ENCODE results near the gene KCNK7.

Gene KCNK7

DNA sequence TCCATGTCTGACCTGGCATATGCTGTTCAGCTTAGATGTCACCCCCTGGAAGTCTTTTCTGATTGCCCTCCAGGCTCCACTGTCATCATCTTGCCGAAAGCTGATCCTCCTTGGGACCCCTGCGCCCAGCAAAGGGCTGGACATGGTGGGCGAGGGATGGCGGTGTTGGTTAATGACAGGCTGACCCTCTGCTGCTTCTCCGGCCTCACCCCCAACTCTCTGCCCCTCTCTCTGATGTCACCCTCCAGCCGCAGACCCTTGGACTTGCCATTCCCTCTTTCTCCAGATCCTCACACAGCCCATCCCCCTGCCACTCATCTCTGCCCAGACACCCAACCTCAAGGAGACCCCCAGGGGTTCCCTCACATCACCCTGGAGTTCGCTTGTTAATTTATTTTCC lies 17.5 kb downstream of the KCNK7 start:
- H3K9me3 ChIP-seq: no peaks in the 10 kb centered on the region
- H3K27me3 ChIP-seq: no peaks in the 10 kb centered on the region
- H3K4me1 ChIP-seq (ENCODE audit: control insufficient read depth in 1 of 2, insufficient read depth in 1 of 2, low read depth in 1 of 2, low read length in 1 of 2): peaks cover 55 to 60% of the 10 kb centered on the region in 2 experiments
- no peak for TF ChIP-seq CTCF (IDR thresholded peaks at IDR 0.05)
- H3K27ac ChIP-seq: peak overlapping the region; percentile 95
- H3K36me3 ChIP-seq: peaks cover 60% of the 10 kb centered on the region
- H3K4me3 ChIP-seq (ENCODE audit: low read depth in 1 of 2, low read length in 1 of 2): peak overlapping the region; percentile 76 to 99

GRCh38 chr11:65577756-65578109 lies 17.9 kb downstream of the KCNK7 start:
- no peak for TF ChIP-seq CTCF (IDR thresholded peaks at IDR 0.05)
- Histone ChIP-seq H3K4me3 (ENCODE audit: low read depth in 1 of 2, low read length in 1 of 2) (peak overlapping the region; percentile 76 to 99), H3K4me1 (ENCODE audit: control insufficient read depth in 1 of 2, insufficient read depth in 1 of 2, low read depth in 1 of 2, low read length in 1 of 2) (peaks cover 58 to 63% of the 10 kb centered on the region in 2 experiments), H3K27me3 (no peaks in the 10 kb centered on the region), H3K27ac (peak overlapping the region; percentile 95), H3K9me3 (no peaks in the 10 kb centered on the region), H3K36me3 (peaks cover 56% of the 10 kb centered on the region)

DNA sequence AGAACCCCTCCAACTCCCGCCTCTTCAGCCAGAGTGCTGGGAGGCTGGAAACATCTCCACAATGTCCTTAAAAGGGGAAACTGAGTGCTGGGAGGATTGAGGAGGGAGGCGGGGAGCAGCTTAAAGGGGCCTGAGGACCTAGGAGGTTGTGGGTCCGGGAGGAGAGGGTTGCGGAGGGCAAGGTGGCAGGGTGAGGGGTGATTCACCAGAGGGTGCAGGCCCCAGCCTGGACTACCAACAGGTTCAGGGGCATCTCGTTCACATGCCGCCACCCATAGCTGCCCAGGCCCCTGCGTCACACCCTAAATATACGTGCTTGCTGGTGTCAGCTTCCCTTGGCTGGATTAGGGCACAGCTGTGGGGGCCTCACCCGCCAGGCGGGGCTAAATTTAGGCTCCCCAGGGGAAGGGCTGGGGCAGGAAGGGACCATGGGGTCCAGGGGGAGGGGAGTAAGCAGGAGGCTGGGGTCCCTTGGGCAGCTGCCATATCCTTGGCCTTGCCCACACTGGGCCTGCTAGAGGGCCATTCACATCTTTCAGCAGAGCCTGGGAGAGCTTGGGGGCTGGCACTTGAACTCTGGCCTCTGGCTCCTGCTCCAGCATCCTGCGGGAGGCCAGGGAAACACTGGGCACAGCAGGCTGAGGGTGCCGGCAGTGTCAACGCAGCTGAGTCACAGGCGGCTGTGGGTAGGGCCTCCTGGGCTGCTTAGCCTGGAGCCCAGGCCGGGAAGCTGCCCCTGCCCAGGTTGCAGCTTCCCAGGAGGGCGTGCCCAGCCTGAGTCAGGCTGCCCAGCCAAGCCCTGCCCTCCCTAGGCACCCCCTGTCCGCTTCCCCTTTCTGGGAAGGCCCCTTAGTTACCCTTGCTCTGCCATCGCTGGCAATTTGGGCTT lies 18.5 kb downstream of the KCNK7 start:
- TF ChIP-seq CTCF (IDR thresholded peaks at IDR 0.05): no peak
- no peaks in the 10 kb centered on the region for H3K27me3 ChIP-seq
- H3K4me3 ChIP-seq (ENCODE audit: low read depth in 1 of 2, low read length in 1 of 2): peak overlapping the region; percentile 76 to 99
- H3K27ac ChIP-seq: peak overlapping the region; percentile 95
- H3K9me3 ChIP-seq: no peaks in the 10 kb centered on the region
- H3K4me1 ChIP-seq (ENCODE audit: control insufficient read depth in 1 of 2, insufficient read depth in 1 of 2, low read depth in 1 of 2, low read length in 1 of 2): peaks cover 60 to 63% of the 10 kb centered on the region in 2 experiments
- H3K36me3 ChIP-seq: peaks cover 52% of the 10 kb centered on the region

GRCh38 chr11:65576232-65576866 lies 19.3 kb downstream of the KCNK7 start:
- H3K27me3 ChIP-seq: no peaks in the 10 kb centered on the region
- TF ChIP-seq CTCF (IDR thresholded peaks at IDR 0.05): no peak
- H3K27ac ChIP-seq: peak overlapping the region; percentile 95
- peaks cover 44% of the 10 kb centered on the region for H3K36me3 ChIP-seq
- no peaks in the 10 kb centered on the region for H3K9me3 ChIP-seq
- H3K4me1 ChIP-seq (ENCODE audit: control insufficient read depth in 1 of 2, insufficient read depth in 1 of 2, low read depth in 1 of 2, low read length in 1 of 2): peaks cover 68 to 71% of the 10 kb centered on the region in 2 experiments
- H3K4me3 ChIP-seq (ENCODE audit: low read depth in 1 of 2, low read length in 1 of 2): peak overlapping the region; percentile 76 to 99

DNA sequence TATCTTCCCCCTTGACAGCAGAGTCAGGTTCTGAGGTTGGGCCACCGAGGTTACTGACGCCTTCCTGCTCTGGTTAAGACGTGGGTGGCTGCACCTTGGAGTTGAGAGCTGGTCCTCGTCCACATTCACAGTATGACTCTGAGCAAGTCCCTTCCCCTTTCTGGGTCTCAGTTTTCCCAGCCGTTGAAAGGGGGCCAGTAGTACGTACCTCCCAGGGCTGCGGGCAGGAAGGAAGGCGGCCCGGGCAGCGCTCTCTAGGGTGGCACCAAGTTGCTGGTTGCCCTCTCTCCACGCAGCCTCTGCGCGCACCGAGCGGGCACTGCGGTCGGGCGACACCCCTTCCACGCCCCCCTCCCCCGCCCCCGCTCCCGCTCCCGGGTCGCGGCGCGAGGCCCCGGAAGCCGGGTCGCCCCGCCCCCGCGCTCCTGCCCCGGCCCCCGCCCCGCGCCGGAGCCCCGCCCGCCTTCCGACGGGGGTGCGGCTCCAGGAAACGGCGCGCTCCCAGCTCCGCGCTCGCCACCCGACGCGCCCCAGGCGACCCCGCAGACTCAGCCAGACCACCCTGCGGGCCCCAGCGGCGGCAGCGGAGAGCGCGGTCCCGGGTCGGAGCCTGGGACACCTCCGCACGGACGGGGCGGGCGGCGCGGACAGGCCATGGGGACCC lies 19.9 kb downstream of the KCNK7 start, which contains the start of gene EHBP1L1:
Gene EHBP1L1 (plus strand): TSS at position 486 of the 664 bp plus-strand sequence. CDS start 250 bp downstream, outside the sequence.
- H3K36me3 ChIP-seq: peaks cover 37% of the 10 kb centered on the region
- no peaks in the 10 kb centered on the region for H3K9me3 ChIP-seq
- peak within 1 kb of the TSS; percentile 95 for H3K27ac ChIP-seq
- TF ChIP-seq CTCF (IDR thresholded peaks at IDR 0.05): no peak
- peaks cover 74 to 77% of the 10 kb centered on the region in 2 experiments for H3K4me1 ChIP-seq (ENCODE audit: control insufficient read depth in 1 of 2, insufficient read depth in 1 of 2, low read depth in 1 of 2, low read length in 1 of 2)
- no peaks in the 10 kb centered on the region for H3K27me3 ChIP-seq
- peak within 1 kb of the TSS; percentile 76 to 99 for H3K4me3 ChIP-seq (ENCODE audit: low read depth in 1 of 2, low read length in 1 of 2)

Data from neutrophil (primary cell).